ENCODE results near the gene KCND2. TPM values are rescaled to one million over a fixed set of nuclear protein-coding genes. Genes with fewer than 3 reads are reported as not detected.

The KCND2 gene
- total and polyA plus RNA-seq, 2 donors: 0.20 to 5.9 TPM

Small RNA genes lying within 50 kb of the gene (small RNA-seq; reads per million reads assigned to genes)
- gene RNU6-581P: not detected

Measured in urinary bladder (tissue), 2 donors.